H1 (cell line): ENCODE results near the gene SLC22A15. TPM values are rescaled to one million over a fixed set of nuclear protein-coding genes. Genes with fewer than 3 reads are reported as not detected.

ENCODE experiments used
- CTCF ChIA-PET: fragments of 300-600 bp; sonication (Branson Sonifier 250); formaldehyde crosslinking; loops from one replicate; lab custom pipeline; 2021; ENCODE audit not compliant: partially characterized antibody; lab: Charles Lee
- POLR2A ChIA-PET: fragments of 300-600 bp; sonication (Branson Sonifier 250); formaldehyde crosslinking; loops from one replicate; lab custom pipeline; 2021; ENCODE audit warnings: inconsistent platforms; ENCODE audit not compliant: partially characterized antibody; lab: Charles Lee
- DNase-seq, 2 experiments: peaks; one replicate each; pipeline versions ENCODE4 v3.0.0 to v3.0.0-alpha.2; 2010 to 2022; ENCODE audit warnings: low spot score in 2 of 2, low read depth in 1 of 2, mixed read lengths in 1 of 2
- FAIRE-seq: peaks from 2 replicates; lab custom pipeline; 2011; peaks lifted over from hg19 to GRCh38; lab: Jason Lieb, UNC
- H2AFZ ChIP-seq: 2 replicates; pipeline ENCODE4 v1.8.1; 2012; ENCODE audit warnings: low read length, inconsistent platforms
- H2AK5ac ChIP-seq: 2 replicates; pipeline ENCODE4 v1.6.1; 2013; ENCODE audit warnings: low read depth, low read length
- H2BK120ac ChIP-seq: replicated peaks from 2 replicates; pipeline ENCODE3; 2013; ENCODE audit warnings: low read depth, low read length, inconsistent platforms
- H2BK12ac ChIP-seq: 2 replicates; pipeline ENCODE4 v1.6.1; 2013; ENCODE audit warnings: low read depth, low read length
- H2BK15ac ChIP-seq: 2 replicates; pipeline ENCODE4 v1.6.1; 2013; ENCODE audit warnings: low read length
- H2BK20ac ChIP-seq: 2 replicates; pipeline ENCODE4 v1.6.1; 2013; ENCODE audit warnings: low read length
- H2BK5ac ChIP-seq: 2 replicates; pipeline ENCODE4 v1.6.1; 2013; ENCODE audit warnings: low read depth, low read length
- H3K14ac ChIP-seq: 2 replicates; pipeline ENCODE4 v1.6.1; 2013; ENCODE audit warnings: inconsistent platforms; ENCODE audit not compliant: insufficient read length
- H3K18ac ChIP-seq: 2 replicates; pipeline ENCODE4 v1.6.1; 2013; ENCODE audit warnings: low read length; ENCODE audit errors: extremely low read depth
- H3K23ac ChIP-seq: 2 replicates; pipeline ENCODE4 v1.6.1; 2013; ENCODE audit warnings: inconsistent platforms; ENCODE audit not compliant: insufficient read length
- H3K23me2 ChIP-seq: 2 replicates; pipeline ENCODE4 v1.6.1; 2013; ENCODE audit warnings: low read depth, low read length
- H3K27ac ChIP-seq: 2 replicates; pipeline ENCODE4 v1.6.1; 2011; ENCODE audit warnings: low read depth, low read length, inconsistent platforms
- H3K27me3 ChIP-seq, 4 experiments: replicated peaks in 1 of 4; 1 replicate in 1 of 4; 2 replicates in 3 of 4; pipeline versions ENCODE4 v1.6.1 to v1.8.1; 2011 to 2013; ENCODE audit warnings: low read length in 3 of 4, mild to moderate bottlenecking in 3 of 4, inconsistent platforms in 2 of 4, mixed read lengths in 2 of 4, moderate library complexity in 1 of 4; ENCODE audit not compliant: control insufficient read depth in 3 of 4, insufficient read depth in 3 of 4; ENCODE audit errors: extremely low read depth in 1 of 4
- H3K36me3 ChIP-seq, 4 experiments: 2 replicates each; pipeline versions ENCODE4 v1.6.1 to v1.8.1; 2011 to 2013; ENCODE audit warnings: mild to moderate bottlenecking in 4 of 4, low read length in 3 of 4, moderate library complexity in 2 of 4, control low read depth in 1 of 4, inconsistent platforms in 1 of 4; ENCODE audit not compliant: insufficient read depth in 4 of 4, control insufficient read depth in 2 of 4
- H3K4ac ChIP-seq: replicated peaks from 2 replicates; pipeline ENCODE3; 2013; ENCODE audit warnings: low read length, low read depth, mixed read lengths, inconsistent platforms; ENCODE audit not compliant: insufficient read length
- H3K4me1 ChIP-seq, 4 experiments: replicated peaks in 1 of 4; 1 replicate in 1 of 4; 2 replicates in 3 of 4; pipeline versions ENCODE4 v1.6.1 to v1.8.1; 2011 to 2013; ENCODE audit warnings: low read length in 3 of 4, inconsistent platforms in 2 of 4, mixed read lengths in 1 of 4; ENCODE audit not compliant: insufficient read depth in 4 of 4, control insufficient read depth in 3 of 4
- H3K4me2 ChIP-seq, 2 experiments: 2 replicates each; pipeline versions ENCODE4 v1.6.1 to v1.8.1; 2011 to 2013; ENCODE audit warnings: low read depth in 2 of 2, low read length in 2 of 2, control low read depth in 1 of 2, inconsistent platforms in 1 of 2, mild to moderate bottlenecking in 1 of 2; ENCODE audit not compliant: insufficient read depth in 1 of 2
- H3K4me3 ChIP-seq, 4 experiments: fragments of 200-600, 300-600 bp in 1 of 4; sonication (generic), shearing (Covaris generic), sonication (Bioruptor Twin) in 1 of 4; 2 replicates each; pipeline versions ENCODE4 v1.5.1 to v1.8.1; 2011 to 2016; ENCODE audit warnings: low read length in 4 of 4, low read depth in 3 of 4, control low read depth in 2 of 4, inconsistent platforms in 2 of 4, mild to moderate bottlenecking in 2 of 4, mixed read lengths in 1 of 4, moderate library complexity in 1 of 4; ENCODE audit not compliant: insufficient read depth in 2 of 4; ENCODE audit errors: extremely low read depth in 1 of 4
- H3K56ac ChIP-seq: replicated peaks from 2 replicates; pipeline ENCODE3; 2013; ENCODE audit warnings: low read depth, mild to moderate bottlenecking, mixed read lengths, low read length, inconsistent platforms; ENCODE audit not compliant: insufficient read length
- H3K79me1 ChIP-seq: 2 replicates; pipeline ENCODE4 v1.6.1; 2013; ENCODE audit warnings: low read depth, low read length, control low read depth
- H3K79me2 ChIP-seq, 2 experiments: 2 replicates each; pipeline versions ENCODE4 v1.6.1 to v1.8.1; 2012 to 2013; ENCODE audit warnings: low read length in 2 of 2, mild to moderate bottlenecking in 2 of 2, inconsistent platforms in 1 of 2; ENCODE audit not compliant: insufficient read depth in 2 of 2, control insufficient read depth in 1 of 2
- H3K9ac ChIP-seq, 4 experiments: replicated peaks in 1 of 4; 1 replicate in 1 of 4; 2 replicates in 3 of 4; pipeline versions ENCODE4 v1.6.1 to v1.8.1; 2011 to 2013; ENCODE audit warnings: low read depth in 3 of 4, low read length in 3 of 4, control low read depth in 2 of 4, mild to moderate bottlenecking in 2 of 4, moderate library complexity in 2 of 4, inconsistent platforms in 1 of 4; ENCODE audit errors: extremely low read depth in 1 of 4
- H3K9me3 ChIP-seq, 2 experiments: 2 replicates each; pipeline versions ENCODE4 v1.6.1 to v1.8.1; 2012 to 2013; ENCODE audit warnings: mild to moderate bottlenecking in 2 of 2, moderate library complexity in 2 of 2, control low read depth in 1 of 2, inconsistent platforms in 1 of 2, low read depth in 1 of 2, low read length in 1 of 2, mixed read lengths in 1 of 2; ENCODE audit not compliant: insufficient read depth in 2 of 2
- H4K20me1 ChIP-seq, 2 experiments: replicated peaks in 1 of 2; 2 replicates each; pipeline versions ENCODE3 to v1.8.1; 2011 to 2013; ENCODE audit warnings: inconsistent platforms in 2 of 2, low read length in 2 of 2, mild to moderate bottlenecking in 1 of 2; ENCODE audit not compliant: insufficient read depth in 2 of 2, control insufficient read depth in 1 of 2
- H4K5ac ChIP-seq: 2 replicates; pipeline ENCODE4 v1.6.1; 2013; ENCODE audit warnings: low read length, low read depth, mixed read lengths, inconsistent platforms; ENCODE audit not compliant: insufficient read length
- H4K8ac ChIP-seq: 2 replicates; pipeline ENCODE4 v1.8.0; 2013; ENCODE audit warnings: mild to moderate bottlenecking, moderate library complexity, low read length, inconsistent platforms; ENCODE audit not compliant: insufficient read depth; ENCODE audit errors: extremely low read depth
- H4K91ac ChIP-seq: replicated peaks from 2 replicates; pipeline ENCODE3; 2013; ENCODE audit warnings: low read length, mixed read lengths, inconsistent platforms; ENCODE audit not compliant: insufficient read length
- ASH2L ChIP-seq: fragments of 200-600, 300-600 bp; sonication (generic); IDR thresholded peaks from one replicate; pipeline ENCODE4 v1.7.1; 2017; ENCODE audit warnings: low read length
- ATF2 ChIP-seq: IDR thresholded peaks from 2 replicates; pipeline ENCODE4 v1.6.1; 2012; ENCODE audit warnings: low read length, inconsistent platforms
- CTBP2 ChIP-seq: IDR thresholded peaks from 2 replicates; pipeline ENCODE4 v1.7.0; 2011; ENCODE audit warnings: borderline replicate concordance, mild to moderate bottlenecking, moderate library complexity, mixed read lengths, low read length; ENCODE audit not compliant: insufficient read depth, insufficient read length
- JUND ChIP-seq: IDR thresholded peaks from 2 replicates; pipeline ENCODE4 v1.6.1; 2011; ENCODE audit warnings: mild to moderate bottlenecking, improper control_type of control experiment, low read length
- KDM4A ChIP-seq: IDR thresholded peaks from one replicate; pipeline ENCODE4 v1.7.1; 2012; ENCODE audit warnings: low read depth, mild to moderate bottlenecking, moderate library complexity, low read length, inconsistent platforms; ENCODE audit not compliant: severe bottlenecking
- MAFK ChIP-seq: IDR thresholded peaks from 2 replicates; pipeline ENCODE4 v1.6.1; 2012; ENCODE audit warnings: low read depth, mild to moderate bottlenecking, improper control_type of control experiment, low read length
- NANOG ChIP-seq: IDR thresholded peaks from 2 replicates; pipeline ENCODE4 v1.6.1; 2011; ENCODE audit warnings: low read length, low read depth, mild to moderate bottlenecking, inconsistent platforms; ENCODE audit not compliant: insufficient read depth, poor library complexity, severe bottlenecking
- NRF1 ChIP-seq: IDR thresholded peaks from 2 replicates; pipeline ENCODE4 v1.6.1; 2011; ENCODE audit warnings: mild to moderate bottlenecking, low read depth, low read length, improper control_type of control experiment
- POLR2A ChIP-seq, 2 experiments: IDR thresholded peaks; 1 replicate in 1 of 2; 2 replicates in 1 of 2; pipeline ENCODE4 v1.6.1; 2011; ENCODE audit warnings: low read depth in 2 of 2, low read length in 2 of 2, mild to moderate bottlenecking in 2 of 2; ENCODE audit errors: control extremely low read depth in 1 of 2
- RNF2 ChIP-seq: fragments of 200-900, 300-1000 bp; sonication (generic); IDR thresholded peaks from 2 replicates; pipeline ENCODE4 v1.7.1; 2016; ENCODE audit warnings: borderline replicate concordance, low read depth, mild to moderate bottlenecking, antibody characterized with exemption, low read length; ENCODE audit not compliant: poor library complexity, severe bottlenecking; ENCODE audit errors: missing control alignments
- YY1 ChIP-seq: IDR thresholded peaks from 2 replicates; pipeline ENCODE4 v1.6.1; 2011; ENCODE audit warnings: low read depth, mild to moderate bottlenecking, low read length
- ZNF274 ChIP-seq: IDR thresholded peaks from 2 replicates; pipeline ENCODE4 v1.7.0; 2012; ENCODE audit warnings: low read length, borderline replicate concordance; ENCODE audit errors: extremely low read depth
- WGBS, 2 experiments: shearing (Covaris generic) in 1 of 2; methylation state at CpG; one replicate each; pipeline versions ENCODE4 v1.1.6 to v1.1.7; 2013 to 2015; ENCODE audit warnings: low lambda C conversion rate in 2 of 2, mixed read lengths in 2 of 2, inconsistent platforms in 1 of 2, low coverage in 1 of 2, missing lambda C conversion rate in 1 of 2; ENCODE audit not compliant: insufficient replicate concordance in 2 of 2, insufficient coverage in 1 of 2, insufficient read length in 1 of 2; ENCODE audit errors: extremely low coverage in 1 of 2, missing lambda C conversion rate in 1 of 2; 5-methylcytosine and 5-hydroxymethylcytosine counted together
- polyA plus RNA-seq, 7 experiments: library from polyadenylated mRNA; depleted of rRNA in 3 of 7; stranded (reverse) in 5 of 7; unstranded in 2 of 7; fragments of >200 nt in 5 of 7; fragments of 200-250 nt in 2 of 7; gene quantifications; 1 replicate in 5 of 7; 2 replicates in 1 of 7; 4 replicates in 1 of 7; pipeline versions ENCODE4 v1.2.1 to v1.2.3, GENCODE V29; 2011 to 2013; ENCODE audit warnings: missing spikeins in 2 of 7, mixed read lengths in 2 of 7
- total RNA-seq: library from RNA; stranded (reverse); fragmentation: NEBNext Ultra II Directional; extraction: Animal tissue kit (Norgen Biotek cat#: 25700); gene quantifications from 2 replicates; pipeline ENCODE4 v1.2.1, GENCODE V29; 2021

SLC22A15 gene
- total and polyA plus RNA-seq, 2 of the 8 experiments (the other 6 are each of a cell fraction or from before 2014, with no cell fraction given), result 3.2 to 3.3 TPM

- no peak overlapping the region for H3K27ac ChIP-seq
- H3K27me3 ChIP-seq, result no peaks in the 10 kb centered on the region
- H3K79me1 ChIP-seq, result no peaks in the 10 kb centered on the region
- H3K36me3 ChIP-seq, result no peaks in the 10 kb centered on the region
- H4K5ac ChIP-seq, result no peak overlapping the region
- H2BK20ac ChIP-seq, result no peak overlapping the region
- H3K4me1 ChIP-seq, result peaks cover 0 to 7% (median under 1%) of the 10 kb centered on the region in 4 experiments; a peak in 3 of 7 replicates
- WGBS, 2 experiments, result 90% methylated on average over 3 of the region's 3 CpGs; no CpG with 5 or more reads in 1 of the 2 experiments
- FAIRE-seq (no peak), DNase-seq (no peak)
- H2BK12ac ChIP-seq, result no peak overlapping the region
- H2AFZ ChIP-seq, result no peak overlapping the region
- no peak overlapping the region for H3K56ac ChIP-seq
- peaks cover 0 to 3% of the 10 kb centered on the region in 2 experiments; a peak in 1 of 4 replicates for H3K79me2 ChIP-seq
- H4K91ac ChIP-seq, result no peak overlapping the region
- no peaks in the 10 kb centered on the region for H3K9me3 ChIP-seq
- H3K4me3 ChIP-seq, result no peak overlapping the region
- H3K9ac ChIP-seq, result no peak overlapping the region
- H2BK5ac ChIP-seq, result no peak overlapping the region
- H2BK120ac ChIP-seq, result no peak overlapping the region
- POLR2A ChIA-PET, result interaction anchor here (0.8 kb wide), 1 partner anchor 9 kb away, joined by 4 read pairs; no protein-coding TSS in a partner anchor
- H3K23me2 ChIP-seq, result no peaks in the 10 kb centered on the region; the same call in 1 of the 2 replicates
- no peak overlapping the region for H4K8ac ChIP-seq
- H3K4ac ChIP-seq, result no peak overlapping the region
- H2AK5ac ChIP-seq, result no peak overlapping the region
- H4K20me1 ChIP-seq, result no peaks in the 10 kb centered on the region
- no peak overlapping the region for H2BK15ac ChIP-seq
- CTCF ChIA-PET, result interaction anchor here (1.0 to 3.9 kb wide), 13 partner anchors 9 to 266 kb away, joined by 3 to 25 read pairs (median 4); no protein-coding TSS in a partner anchor
- no peak overlapping the region for H3K4me2 ChIP-seq
- no peak overlapping the region for H3K14ac ChIP-seq
- H3K18ac ChIP-seq, result no peak overlapping the region
- H3K23ac ChIP-seq, result no peak overlapping the region
- TF ChIP-seq ZNF274, result no peak
- TF ChIP-seq NANOG, result no peak
- TF ChIP-seq JUND, result no peak
- no peak for TF ChIP-seq CTBP2
- TF ChIP-seq ATF2, result no peak
- no peak for TF ChIP-seq POLR2A (IDR thresholded peaks at IDR 0.05; ENCODE audit: control extremely low read depth in 1 of 2, low read depth in 2 of 2, low read length in 2 of 2)
- TF ChIP-seq RNF2, result no peak
- no peak for TF ChIP-seq KDM4A
- TF ChIP-seq ASH2L, result no peak
- TF ChIP-seq MAFK, result no peak
- TF ChIP-seq YY1, result no peak
- no peak for TF ChIP-seq NRF1
Measured at GRCh38 chr1:115983584-115983983, 7.3 kb downstream of the SLC22A15 start.
